GM21423 (cell line): Measurements from ENCODE around the gene PTGIS.

Experiments used
- ATAC-seq: cut with Tn5 transposase; IDR thresholded peaks from one replicate; pipeline ENCODE4 v1.9.1; 2021; ENCODE audit warnings: mild to moderate bottlenecking, moderate library complexity; ENCODE audit not compliant: unreplicated experiment

Gene PTGIS

GRCh38 chr20:49560646-49561045, 7.3 kb downstream of the PTGIS start:
- no peak for ATAC-seq

DNA sequence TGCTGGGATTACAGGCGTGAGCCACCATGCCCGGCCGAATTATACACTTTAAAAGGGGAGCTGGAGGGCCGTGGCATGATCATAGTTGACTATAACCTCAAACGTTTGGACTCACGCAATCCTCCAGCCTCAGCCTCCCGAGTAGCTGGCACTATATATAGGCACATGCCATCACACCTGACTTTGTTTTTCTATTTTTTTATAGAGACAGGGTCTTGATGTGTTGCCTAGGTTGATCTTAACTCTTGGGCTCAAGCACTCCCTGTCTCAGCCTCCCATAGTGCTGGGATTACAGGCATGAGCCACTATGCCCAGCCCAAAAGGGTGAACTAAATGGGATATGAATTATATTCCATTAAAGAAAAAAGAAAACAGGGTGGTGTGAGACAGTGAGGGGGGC, 7.8 kb downstream of the PTGIS start:
- ATAC-seq, result no peak

DNA sequence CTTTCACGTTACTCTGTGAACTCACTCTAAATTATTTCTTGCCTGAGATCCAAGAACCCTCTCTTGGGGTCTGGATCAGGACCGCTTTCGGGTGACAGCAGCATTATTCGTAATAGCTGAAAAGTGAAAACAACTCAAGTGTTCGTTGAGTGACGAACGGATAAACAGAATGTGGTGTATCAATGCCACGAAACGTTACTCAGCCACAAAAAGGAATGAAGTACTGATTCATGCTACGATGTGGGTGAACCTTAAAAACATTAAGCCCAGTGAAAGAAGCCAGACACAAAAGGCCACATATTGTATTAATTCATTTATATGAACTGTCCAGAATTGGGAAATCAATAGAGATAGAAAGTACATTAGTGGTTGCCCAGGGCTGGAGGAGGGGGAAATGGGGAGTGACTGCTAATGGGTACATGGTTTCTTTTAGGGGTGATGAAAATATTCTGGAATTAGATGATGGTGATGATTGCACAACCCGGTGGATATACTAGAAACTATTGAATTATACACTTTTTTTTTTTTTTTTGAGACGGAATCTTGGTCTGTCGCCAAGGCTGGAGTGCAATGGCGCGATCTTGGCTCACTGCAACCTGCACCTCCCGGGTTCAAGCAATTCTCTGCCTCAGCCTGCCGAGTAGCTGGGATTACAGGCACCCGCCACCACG, 8.4 kb downstream of the PTGIS start:
- ATAC-seq, result no peak

DNA sequence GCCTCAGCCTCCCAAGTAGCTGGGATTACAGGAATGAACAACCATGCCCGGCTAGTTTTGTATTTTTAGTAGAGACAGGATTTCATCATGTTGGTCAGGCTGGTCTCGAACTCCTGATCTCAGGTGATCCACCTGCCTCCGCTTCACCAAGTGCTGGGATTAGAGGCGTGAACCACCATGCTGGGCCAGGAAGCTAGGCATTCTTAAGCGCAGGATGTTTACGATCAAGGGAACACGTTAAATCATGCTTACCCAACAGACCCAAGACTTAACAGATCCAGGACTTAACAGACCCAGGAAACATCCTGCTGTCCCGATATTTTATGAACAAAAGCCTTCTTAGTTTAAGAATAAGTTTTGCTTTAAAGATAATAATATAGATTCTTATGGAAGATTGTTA, 9.1 kb downstream of the PTGIS start:
- no peak for ATAC-seq

DNA sequence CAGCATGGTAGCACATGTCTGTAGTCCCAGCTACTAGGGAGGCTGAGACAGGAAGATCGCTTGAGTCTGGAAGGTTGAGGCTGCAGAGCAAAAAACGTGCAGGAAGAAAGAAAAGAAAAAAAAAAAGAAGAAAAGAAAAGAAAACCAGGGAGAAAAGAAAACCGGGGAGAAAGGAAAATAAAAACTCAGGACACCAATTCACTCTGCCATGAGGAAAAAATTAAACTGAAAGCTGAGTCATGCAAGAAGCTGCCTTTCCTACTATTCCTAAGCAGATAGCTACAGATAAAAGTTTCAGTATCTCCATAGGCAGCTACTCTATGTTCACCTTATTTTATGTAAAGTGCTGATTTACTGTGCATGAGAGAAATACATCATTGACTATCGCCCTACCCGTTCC, 10.5 kb downstream of the PTGIS start:
- ATAC-seq, result no peak

DNA sequence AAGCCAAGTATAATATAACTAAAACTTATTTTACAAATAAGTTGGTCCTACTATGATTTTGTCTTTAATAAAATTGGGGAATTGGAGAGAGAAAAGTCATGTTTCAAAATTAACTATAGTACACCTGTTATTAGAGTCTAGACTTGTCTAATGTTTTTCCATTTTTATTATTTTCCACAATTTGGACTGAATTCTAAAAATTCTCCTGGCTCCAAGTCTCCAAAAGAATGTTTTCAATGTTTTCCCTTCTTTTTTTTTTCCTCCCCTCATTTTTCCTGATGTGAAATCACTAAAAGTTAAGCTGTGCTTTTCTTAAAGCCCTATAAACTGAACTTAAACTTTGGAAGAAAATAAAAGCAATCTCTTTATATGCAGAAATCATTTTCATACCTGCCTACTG, 11.3 kb downstream of the PTGIS start:
- no peak for ATAC-seq

DNA sequence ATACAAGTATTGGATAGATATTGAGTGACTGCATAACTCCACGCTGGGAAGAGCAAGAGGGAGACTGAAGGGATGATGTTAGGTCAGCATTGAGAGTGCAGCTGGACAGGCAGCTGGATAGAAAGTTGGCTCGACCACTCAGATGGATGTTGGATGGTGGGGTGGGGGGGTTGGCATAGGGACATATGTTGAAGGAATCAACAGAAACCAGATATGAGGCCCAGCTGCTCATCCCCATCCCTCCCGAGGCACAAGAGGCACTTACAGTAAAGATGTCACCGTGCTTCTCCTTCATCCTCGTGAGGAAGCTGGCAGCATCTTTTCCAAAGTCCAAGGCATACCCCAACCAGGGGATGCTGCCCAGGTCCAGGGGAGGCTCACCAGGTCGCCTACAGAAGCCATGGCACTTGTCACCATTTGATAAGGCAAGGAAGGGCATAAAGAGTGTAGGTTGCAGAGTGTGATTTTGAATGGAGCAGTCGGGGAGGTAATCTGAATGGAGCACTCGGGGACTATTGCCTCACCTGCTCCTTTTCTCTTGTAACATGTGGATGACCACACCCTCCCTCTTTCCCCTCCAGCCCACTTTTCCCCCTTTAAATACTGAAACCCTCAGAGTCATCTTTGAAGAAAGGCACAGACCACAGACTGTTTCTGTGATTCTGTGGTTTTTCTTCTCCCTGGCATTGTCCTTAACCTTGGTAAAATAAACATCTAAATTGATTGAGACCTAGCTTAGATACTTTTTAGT, 18.0 kb downstream of the PTGIS start:
- no peak for ATAC-seq

- ATAC-seq, result no peak
Measured at GRCh38 chr20:49548371-49548947, 19.5 kb downstream of the PTGIS start.

DNA sequence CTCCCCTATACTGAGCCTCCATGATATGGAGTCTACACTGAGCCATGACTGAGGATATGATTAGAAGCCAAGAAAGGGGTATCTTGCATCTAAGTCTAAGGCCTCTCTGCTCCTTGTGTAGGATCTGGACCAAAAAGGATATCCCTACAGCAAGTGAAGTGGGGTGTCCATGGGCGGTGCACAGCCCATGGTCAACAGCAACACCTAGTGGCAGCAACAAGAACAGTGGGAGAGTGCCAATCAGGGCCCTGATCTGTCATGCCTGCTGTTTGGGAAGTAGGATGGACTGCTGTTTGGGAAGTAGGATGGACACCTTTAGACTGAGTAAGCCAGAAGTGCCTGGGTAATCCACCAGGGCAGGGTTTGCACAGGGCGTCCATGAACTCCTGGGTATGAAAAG, 22.4 kb downstream of the PTGIS start:
- no peak for ATAC-seq

DNA sequence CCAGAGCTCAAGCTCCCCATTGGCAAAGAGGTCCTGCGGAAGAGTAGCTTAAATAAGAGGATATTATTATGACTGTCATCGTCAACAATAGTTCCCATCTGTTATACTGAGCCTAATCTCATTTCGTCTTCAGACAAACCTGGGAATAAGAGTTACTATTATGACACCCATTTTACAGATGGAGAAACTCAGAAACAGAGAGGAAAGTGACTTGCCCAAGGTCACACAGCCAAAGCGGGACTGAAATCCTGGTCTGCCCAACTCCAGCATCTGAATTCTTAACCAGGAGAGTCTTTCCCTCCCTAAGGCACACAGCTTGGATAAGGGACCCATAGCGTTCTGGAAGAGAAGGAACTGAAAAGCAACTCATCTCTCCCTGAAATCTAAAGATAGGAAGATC, 23.4 kb downstream of the PTGIS start:
- no peak for ATAC-seq

DNA sequence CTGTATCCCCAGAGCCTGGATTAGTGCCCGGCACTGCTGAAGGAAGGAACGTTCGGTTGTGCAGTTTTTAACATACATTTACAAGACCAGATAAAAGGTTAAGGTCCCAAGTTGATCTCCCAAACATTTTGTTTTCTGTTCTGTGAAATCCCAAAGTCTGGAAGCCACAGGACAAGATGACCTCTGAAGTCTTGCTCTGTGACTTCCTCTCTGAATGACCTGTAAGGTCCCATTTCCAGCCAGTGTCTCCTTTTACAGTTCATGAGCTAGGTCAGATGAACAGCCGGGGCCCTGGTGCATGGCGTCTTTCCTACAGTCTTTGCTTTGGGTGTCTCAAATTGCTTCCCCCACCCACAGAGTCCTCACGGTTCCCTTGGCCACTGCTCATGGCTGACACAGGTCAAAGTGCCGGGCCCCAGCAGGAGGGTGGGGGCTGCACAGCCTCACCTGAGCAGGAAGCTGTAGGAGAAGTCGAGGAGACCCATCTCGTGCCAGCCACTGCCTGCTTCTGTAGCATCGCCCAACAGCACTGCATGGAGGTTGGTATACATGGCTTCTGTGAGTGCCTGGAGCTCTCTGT, 24.0 kb downstream of the PTGIS start:
- no peak for ATAC-seq

GRCh38 chr20:49543071-49543857, 24.7 kb downstream of the PTGIS start:
- no peak for ATAC-seq

DNA sequence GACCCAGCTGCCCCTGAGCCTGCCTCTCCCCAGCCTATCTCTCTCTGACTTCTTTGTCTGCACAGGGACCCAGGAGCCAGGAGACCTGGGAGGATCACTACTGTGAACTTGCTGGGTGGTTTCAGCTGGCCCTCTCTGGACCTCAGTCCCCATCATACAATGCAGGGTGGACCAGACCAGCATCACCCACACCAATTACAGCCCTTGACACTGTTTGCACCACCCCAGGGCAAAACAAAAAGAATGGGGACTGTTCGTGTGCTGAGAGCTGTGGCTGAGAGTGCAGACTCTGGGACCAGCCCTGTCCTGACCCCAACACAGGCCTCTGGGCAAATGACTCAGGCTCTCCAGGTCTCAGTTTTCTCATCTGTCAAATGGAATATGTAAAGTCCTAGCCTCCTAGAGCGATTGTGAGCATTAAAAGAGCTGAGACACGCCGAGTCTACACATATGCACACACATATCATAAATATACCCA, 25.4 kb downstream of the PTGIS start:
- no peak for ATAC-seq

DNA sequence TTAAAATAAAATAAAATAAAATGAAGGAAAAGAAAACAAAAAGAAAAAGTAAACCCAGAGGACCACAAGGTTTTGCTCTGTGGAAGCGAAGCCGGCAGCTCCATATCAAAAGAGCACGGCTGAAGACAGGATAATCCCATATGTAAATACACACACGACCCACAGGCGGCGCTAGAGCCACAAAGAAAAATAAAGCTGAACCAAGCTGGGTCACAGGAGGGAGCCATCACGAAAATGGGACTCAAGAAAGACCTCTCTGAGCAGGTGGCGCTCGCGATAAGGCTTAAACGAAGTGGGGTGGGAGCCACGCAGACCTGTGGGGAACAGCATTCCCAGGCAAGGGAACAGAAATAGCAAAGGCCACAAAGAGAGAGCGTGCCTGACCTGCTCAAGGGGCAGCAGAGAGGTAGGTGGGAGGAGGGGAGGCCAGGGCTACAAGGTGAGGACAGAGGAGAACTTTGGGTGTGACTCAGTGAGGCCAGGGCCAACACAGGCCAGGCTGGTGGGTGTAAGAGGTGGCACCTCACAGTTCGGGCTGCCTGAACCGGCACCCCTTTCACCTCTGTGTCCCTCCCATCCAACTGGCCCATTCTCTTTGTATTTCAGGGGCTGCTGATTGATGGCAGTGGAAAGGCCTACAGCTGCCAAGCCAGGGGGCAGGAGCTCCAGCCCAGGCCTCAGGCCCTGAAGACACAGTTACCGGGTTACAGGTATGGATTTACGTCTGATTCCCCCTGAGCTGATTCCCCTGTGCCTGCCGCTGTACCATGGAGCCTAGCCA, 26.0 kb downstream of the PTGIS start:
- ATAC-seq, result no peak

GRCh38 chr20:49540687-49541435, 27.1 kb downstream of the PTGIS start:
- no peak for ATAC-seq

- no peak for ATAC-seq
Measured at GRCh38 chr20:49540232-49540620, 27.7 kb downstream of the PTGIS start.

DNA sequence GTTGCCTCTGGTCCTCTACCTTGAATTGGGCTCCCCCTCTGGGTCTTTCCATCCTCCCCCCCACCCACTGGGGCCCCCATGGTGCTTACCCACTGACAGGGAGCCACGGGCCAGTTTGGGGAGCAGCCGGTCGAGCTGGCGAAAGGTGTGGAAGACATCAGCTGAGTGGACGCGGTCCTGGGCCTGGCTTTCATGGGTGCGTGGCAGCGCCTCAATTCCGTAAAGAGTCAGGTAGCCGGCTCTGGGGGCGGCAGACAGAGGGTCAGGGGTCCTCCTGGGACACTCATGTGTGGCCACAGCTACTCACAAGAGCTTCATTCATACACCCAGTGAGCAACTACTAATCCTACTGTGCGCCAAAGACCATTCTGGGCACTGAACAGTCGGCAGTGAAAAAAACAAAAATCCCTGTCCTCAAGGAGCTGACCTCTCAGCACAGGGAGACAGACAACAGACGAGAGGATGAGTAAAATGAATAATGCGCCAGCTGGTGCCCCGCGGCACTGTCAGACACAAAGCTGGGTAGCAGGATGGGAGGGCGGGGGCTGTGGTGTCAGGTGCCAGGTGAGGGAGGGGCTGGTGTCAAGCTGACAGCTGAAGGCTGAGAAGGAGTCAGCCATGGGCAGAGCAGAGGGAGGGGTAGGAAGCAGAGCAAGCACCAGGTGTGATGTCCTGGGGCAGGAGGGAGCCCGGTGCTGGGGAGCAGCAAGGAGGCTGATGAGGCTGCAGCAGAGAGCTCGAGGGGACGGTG, 28.3 kb downstream of the PTGIS start:
- no peak for ATAC-seq

- no peak for ATAC-seq
Measured at GRCh38 chr20:49538950-49539349, 29.0 kb downstream of the PTGIS start.

DNA sequence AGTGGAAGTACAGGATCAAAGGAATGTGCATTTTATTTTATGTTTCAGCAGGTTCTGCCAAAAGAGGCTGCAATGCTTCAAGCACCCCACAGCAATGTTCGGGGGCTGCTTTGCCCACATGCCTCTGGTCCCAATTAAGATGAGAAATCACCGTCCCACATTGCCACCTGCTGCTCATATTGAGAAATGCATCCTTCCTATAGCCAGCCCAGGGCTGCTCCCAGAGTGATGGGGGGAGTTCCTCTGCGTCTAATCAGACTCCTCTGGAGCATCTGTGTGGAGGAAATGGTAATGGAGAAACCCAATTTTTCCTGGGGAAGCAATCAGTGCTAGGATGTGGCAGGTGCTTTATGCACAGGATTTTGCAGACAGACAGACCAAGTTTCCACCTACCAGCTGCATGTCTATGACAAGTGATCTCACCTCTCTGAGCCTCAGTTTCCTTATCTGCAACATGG, 33.7 kb downstream of the PTGIS start:
- no peak for ATAC-seq
